OCI-LY1 (cell line): Measurements from ENCODE around the gene FRAS1.

Experiments used
- H2AFZ ChIP-seq: fragments of 200-600 bp; sonication (generic), shearing (Covaris generic); 2 replicates; pipeline ENCODE4 v1.6.0; 2014; ENCODE audit warnings: antibody characterized with exemption, mild to moderate bottlenecking, low read length
- H3F3A ChIP-seq: fragments of 200-600 bp; sonication (generic), shearing (Covaris generic); 2 replicates; pipeline ENCODE4 v1.6.0; 2014; ENCODE audit warnings: mild to moderate bottlenecking, antibody characterized with exemption, low read length, moderate library complexity; ENCODE audit not compliant: insufficient read depth
- H3K27ac ChIP-seq: fragments of 200-600 bp; sonication (generic); 2 replicates; pipeline ENCODE4 v1.5.1; 2014; ENCODE audit warnings: low read length, mixed run types, mild to moderate bottlenecking, low read depth; ENCODE audit not compliant: poor library complexity, severe bottlenecking
- H3K27me3 ChIP-seq: fragments of 200-600 bp; sonication (generic); 2 replicates; pipeline ENCODE4 v1.6.0; 2014; ENCODE audit warnings: antibody characterized with exemption, mild to moderate bottlenecking, low read length, moderate library complexity; ENCODE audit not compliant: insufficient read depth
- H3K36me3 ChIP-seq: fragments of 200-600 bp; sonication (generic); 2 replicates; pipeline ENCODE4 v1.6.1; 2014; ENCODE audit warnings: mild to moderate bottlenecking, antibody characterized with exemption, low read length, moderate library complexity, mixed read lengths; ENCODE audit not compliant: insufficient read depth
- H3K4me1 ChIP-seq: fragments of 200-600 bp; sonication (generic); 2 replicates; pipeline ENCODE4 v1.5.1; 2014; ENCODE audit warnings: mild to moderate bottlenecking, low read length, moderate library complexity; ENCODE audit not compliant: insufficient read depth, severe bottlenecking
- H3K4me2 ChIP-seq: fragments of 200-600 bp; sonication (generic), shearing (Covaris generic); 2 replicates; pipeline ENCODE4 v1.6.1; 2014; ENCODE audit warnings: low read length
- H3K4me3 ChIP-seq: fragments of 200-600 bp; sonication (generic); 2 replicates; pipeline ENCODE4 v1.5.1; 2014; ENCODE audit warnings: low read length, low read depth, mild to moderate bottlenecking, mixed read lengths; ENCODE audit not compliant: poor library complexity, severe bottlenecking
- H3K79me2 ChIP-seq: fragments of 200-600 bp; shearing (Covaris generic); 2 replicates; pipeline ENCODE4 v1.6.1; 2016; ENCODE audit warnings: mixed run types, low read length, mixed read lengths; ENCODE audit not compliant: insufficient read depth
- H3K9ac ChIP-seq: fragments of 200-600 bp; sonication (generic), shearing (Covaris generic); 2 replicates; pipeline ENCODE4 v1.6.1; 2014; ENCODE audit warnings: mild to moderate bottlenecking, low read length, mixed read lengths
- H3K9me2 ChIP-seq: fragments of 200-600 bp; sonication (generic), shearing (Covaris generic); 2 replicates; pipeline ENCODE4 v1.6.1; 2014; ENCODE audit warnings: low read depth, mild to moderate bottlenecking, low read length, mixed read lengths
- H3K9me3 ChIP-seq: fragments of 200-600 bp; shearing (Covaris generic); 2 replicates; pipeline ENCODE4 v1.6.1; 2014; ENCODE audit warnings: low read length, mixed read lengths
- H4K20me1 ChIP-seq: fragments of 200-600 bp; sonication (generic), shearing (Covaris generic); 2 replicates; pipeline ENCODE4 v1.6.0; 2016; ENCODE audit warnings: mild to moderate bottlenecking, low read length; ENCODE audit not compliant: insufficient read depth
- CTCF ChIP-seq: fragments of 200-600 bp; sonication (generic), shearing (Covaris generic); IDR thresholded peaks from 2 replicates; pipeline ENCODE4 v1.5.1; 2017; ENCODE audit warnings: mild to moderate bottlenecking, antibody characterized with exemption, low read length, moderate library complexity, mixed read lengths
- EZH2 ChIP-seq: fragments of 200-600 bp; sonication (generic), shearing (Covaris generic); IDR thresholded peaks from 2 replicates; pipeline ENCODE4 v1.8.0; 2017; ENCODE audit warnings: borderline replicate concordance, mixed run types, mild to moderate bottlenecking, antibody characterized with exemption, low read length, moderate library complexity, mixed read lengths

The FRAS1 gene

GRCh38 chr4:78556665-78557064 is 499.5 kb downstream of the FRAS1 start:
- Histone ChIP-seq H3K9me3 (no peaks in the 10 kb centered on the region), H2AFZ (no peak overlapping the region), H3K4me3 (no peak overlapping the region), H3K27ac (no peak overlapping the region), H3K9me2 (no peaks in the 10 kb centered on the region), H3K27me3 (no peaks in the 10 kb centered on the region), H3K4me2 (no peak overlapping the region), H3K79me2 (no peaks in the 10 kb centered on the region), H3K9ac (no peak overlapping the region), H3F3A (no peaks in the 10 kb centered on the region), H3K36me3 (no peaks in the 10 kb centered on the region), H4K20me1 (no peaks in the 10 kb centered on the region), H3K4me1 (no peaks in the 10 kb centered on the region)
- no peak for TF ChIP-seq EZH2
- TF ChIP-seq CTCF: no peak

DNA sequence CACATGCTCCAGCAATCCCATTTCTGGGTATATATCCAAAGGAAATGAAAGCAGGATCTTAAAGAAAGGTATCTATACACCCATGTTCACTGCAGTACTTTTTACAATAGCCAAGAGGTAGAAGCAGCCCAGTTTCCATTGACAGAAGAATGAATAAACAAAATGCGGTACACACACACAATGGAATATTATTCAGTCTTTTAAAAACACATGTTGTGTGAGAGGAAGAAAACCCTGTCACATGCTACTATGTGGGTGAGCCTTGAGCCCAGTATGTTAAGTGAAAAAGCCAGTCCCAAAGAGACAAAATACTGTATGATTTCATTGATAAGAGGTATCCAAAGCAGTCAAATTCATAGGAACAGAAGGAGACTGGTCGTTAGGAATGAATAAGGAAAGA is 500.7 kb downstream of the FRAS1 start:
- TF ChIP-seq CTCF (no peak), EZH2 (no peak)
- no peak overlapping the region for H3K4me3 ChIP-seq
- no peaks in the 10 kb centered on the region for H3K4me1 ChIP-seq
- H3K27me3 ChIP-seq: no peaks in the 10 kb centered on the region
- no peaks in the 10 kb centered on the region for H3F3A ChIP-seq
- H3K4me2 ChIP-seq: no peak overlapping the region
- H3K36me3 ChIP-seq: no peaks in the 10 kb centered on the region
- no peaks in the 10 kb centered on the region for H3K79me2 ChIP-seq
- H3K9me3 ChIP-seq: no peaks in the 10 kb centered on the region
- H3K9ac ChIP-seq: no peak overlapping the region
- no peaks in the 10 kb centered on the region for H3K9me2 ChIP-seq
- no peaks in the 10 kb centered on the region for H4K20me1 ChIP-seq
- no peak overlapping the region for H3K27ac ChIP-seq
- H2AFZ ChIP-seq: no peak overlapping the region

DNA sequence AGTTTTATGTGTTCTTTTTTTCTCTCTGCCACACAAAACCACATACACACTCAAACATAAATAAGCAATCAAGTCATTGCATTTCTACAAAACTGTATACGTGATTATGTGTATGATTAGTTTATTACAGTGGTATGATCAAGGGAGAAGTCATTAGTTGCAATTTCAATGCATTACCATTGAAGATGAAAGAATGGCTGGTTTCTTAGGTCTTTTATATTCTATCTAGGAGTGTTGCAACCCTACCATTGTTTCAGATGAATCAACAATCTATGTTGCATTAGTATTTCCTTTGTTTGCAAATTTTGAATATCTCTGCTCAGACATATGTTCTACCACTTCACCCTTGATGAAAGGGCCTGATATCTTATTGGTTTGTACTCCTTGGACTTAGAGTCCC is 501.3 kb downstream of the FRAS1 start:
- H3K79me2 ChIP-seq: no peaks in the 10 kb centered on the region
- H3K4me2 ChIP-seq: no peak overlapping the region
- no peaks in the 10 kb centered on the region for H3K36me3 ChIP-seq
- no peaks in the 10 kb centered on the region for H3F3A ChIP-seq
- H3K4me1 ChIP-seq: no peaks in the 10 kb centered on the region
- no peak overlapping the region for H3K9ac ChIP-seq
- no peaks in the 10 kb centered on the region for H3K27me3 ChIP-seq
- no peak overlapping the region for H2AFZ ChIP-seq
- H3K27ac ChIP-seq: no peak overlapping the region
- H4K20me1 ChIP-seq: no peaks in the 10 kb centered on the region
- TF ChIP-seq EZH2: no peak
- no peak for TF ChIP-seq CTCF
- H3K9me2 ChIP-seq: no peaks in the 10 kb centered on the region
- H3K9me3 ChIP-seq: no peaks in the 10 kb centered on the region
- H3K4me3 ChIP-seq: no peak overlapping the region
